ENCODE measurements around the gene RBFOX1. TPM values are rescaled to one million over a fixed set of nuclear protein-coding genes. Genes with fewer than 3 reads are reported as not detected.

RBFOX1 gene
- not detected in 2 replicates for total RNA-seq

DNA sequence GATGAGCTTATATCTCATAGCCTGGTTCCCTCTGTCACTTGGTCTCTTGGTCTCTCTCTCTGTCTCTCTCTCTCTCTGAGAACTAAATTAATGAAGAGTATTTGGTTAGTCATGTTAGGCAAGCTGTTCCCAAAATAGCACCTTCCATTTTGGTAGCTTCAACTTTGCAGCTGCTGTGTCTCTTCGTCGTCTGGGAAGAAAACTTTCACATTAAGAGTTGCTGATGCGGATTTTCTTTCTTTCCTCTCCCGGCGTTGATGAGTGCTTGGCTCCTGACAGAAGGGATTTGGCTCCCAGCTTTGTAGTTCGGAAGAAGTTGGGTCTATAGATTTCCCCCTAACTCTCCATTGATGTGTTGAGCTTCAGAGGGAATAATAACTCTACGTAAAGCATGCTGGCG, at the start of gene RBFOX1:
Gene RBFOX1 (plus strand): TSS at position 235 of the 400 bp plus-strand sequence.
- no peak for DNase-seq (ENCODE audit: insufficient read length, low spot score, missing footprints)
- H3K4me1 ChIP-seq (ENCODE audit: insufficient read depth, low read length): no peaks in the 10 kb centered on the region
- no peak within 1 kb of the TSS for H3K27ac ChIP-seq (ENCODE audit: low read depth, low read length)
- no peak within 1 kb of the TSS for H3K4me2 ChIP-seq (ENCODE audit: insufficient read depth, low read length)
- no peak within 1 kb of the TSS for H3K4me3 ChIP-seq (ENCODE audit: insufficient read depth, low read length)
- TF ChIP-seq, protein P1, sequence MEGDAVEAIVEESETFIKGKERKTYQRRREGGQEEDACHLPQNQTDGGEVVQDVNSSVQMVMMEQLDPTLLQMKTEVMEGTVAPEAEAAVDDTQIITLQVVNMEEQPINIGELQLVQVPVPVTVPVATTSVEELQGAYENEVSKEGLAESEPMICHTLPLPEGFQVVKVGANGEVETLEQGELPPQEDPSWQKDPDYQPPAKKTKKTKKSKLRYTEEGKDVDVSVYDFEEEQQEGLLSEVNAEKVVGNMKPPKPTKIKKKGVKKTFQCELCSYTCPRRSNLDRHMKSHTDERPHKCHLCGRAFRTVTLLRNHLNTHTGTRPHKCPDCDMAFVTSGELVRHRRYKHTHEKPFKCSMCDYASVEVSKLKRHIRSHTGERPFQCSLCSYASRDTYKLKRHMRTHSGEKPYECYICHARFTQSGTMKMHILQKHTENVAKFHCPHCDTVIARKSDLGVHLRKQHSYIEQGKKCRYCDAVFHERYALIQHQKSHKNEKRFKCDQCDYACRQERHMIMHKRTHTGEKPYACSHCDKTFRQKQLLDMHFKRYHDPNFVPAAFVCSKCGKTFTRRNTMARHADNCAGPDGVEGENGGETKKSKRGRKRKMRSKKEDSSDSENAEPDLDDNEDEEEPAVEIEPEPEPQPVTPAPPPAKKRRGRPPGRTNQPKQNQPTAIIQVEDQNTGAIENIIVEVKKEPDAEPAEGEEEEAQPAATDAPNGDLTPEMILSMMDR (IDR thresholded peaks at IDR 0.05; ENCODE audit: extremely low read depth, low read depth, low read length): no peak
- H2AFZ ChIP-seq (ENCODE audit: low read length): no peak within 1 kb of the TSS
- no peaks in the 10 kb centered on the region for H3K79me2 ChIP-seq (ENCODE audit: insufficient read depth, low read length)
- no peaks in the 10 kb centered on the region for H3K36me3 ChIP-seq (ENCODE audit: insufficient read depth, low read length)
- H4K20me1 ChIP-seq (ENCODE audit: insufficient read depth, low read length): no peaks in the 10 kb centered on the region
- H3K9me3 ChIP-seq (ENCODE audit: low read depth, low read length): no peaks in the 10 kb centered on the region
- no peaks in the 10 kb centered on the region for H3K27me3 ChIP-seq (ENCODE audit: insufficient read depth, low read length)

DNA sequence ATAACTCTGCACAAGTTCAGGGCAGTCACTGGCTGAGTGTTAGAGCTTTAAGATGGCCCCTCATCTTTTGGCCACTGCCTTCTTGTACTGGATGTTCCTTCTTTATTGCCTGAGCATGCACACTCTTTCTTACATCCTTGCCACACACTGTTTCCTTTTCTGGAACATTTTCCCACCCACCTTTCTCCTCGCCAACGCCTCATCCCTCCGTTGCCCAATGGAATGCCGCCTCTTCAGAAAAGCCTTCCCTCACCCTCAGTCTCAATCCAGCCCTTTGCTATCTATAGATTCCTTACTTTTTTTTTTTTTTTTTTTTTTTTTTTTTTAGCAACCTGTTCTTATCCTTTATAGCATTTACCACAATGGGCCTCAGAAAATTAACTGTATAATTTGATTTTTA, 47.9 kb upstream of the RBFOX1 start:
- Histone ChIP-seq H3K79me2 (ENCODE audit: insufficient read depth, low read length) (no peaks in the 10 kb centered on the region), H3K4me1 (ENCODE audit: insufficient read depth, low read length) (no peaks in the 10 kb centered on the region), H3K4me2 (ENCODE audit: insufficient read depth, low read length) (no peak overlapping the region), H3K4me3 (ENCODE audit: insufficient read depth, low read length) (no peak overlapping the region), H3K27me3 (ENCODE audit: insufficient read depth, low read length) (no peaks in the 10 kb centered on the region), H3K36me3 (ENCODE audit: insufficient read depth, low read length) (no peaks in the 10 kb centered on the region), H4K20me1 (ENCODE audit: insufficient read depth, low read length) (no peaks in the 10 kb centered on the region), H2AFZ (ENCODE audit: low read length) (no peak overlapping the region), H3K27ac (ENCODE audit: low read depth, low read length) (no peak overlapping the region), H3K9me3 (ENCODE audit: low read depth, low read length) (peaks cover 7% of the 10 kb centered on the region)
- TF ChIP-seq, protein P1 (IDR thresholded peaks at IDR 0.05; ENCODE audit: extremely low read depth, low read depth, low read length): no peak
- DNase-seq (ENCODE audit: insufficient read length, low spot score, missing footprints): no peak

DNA sequence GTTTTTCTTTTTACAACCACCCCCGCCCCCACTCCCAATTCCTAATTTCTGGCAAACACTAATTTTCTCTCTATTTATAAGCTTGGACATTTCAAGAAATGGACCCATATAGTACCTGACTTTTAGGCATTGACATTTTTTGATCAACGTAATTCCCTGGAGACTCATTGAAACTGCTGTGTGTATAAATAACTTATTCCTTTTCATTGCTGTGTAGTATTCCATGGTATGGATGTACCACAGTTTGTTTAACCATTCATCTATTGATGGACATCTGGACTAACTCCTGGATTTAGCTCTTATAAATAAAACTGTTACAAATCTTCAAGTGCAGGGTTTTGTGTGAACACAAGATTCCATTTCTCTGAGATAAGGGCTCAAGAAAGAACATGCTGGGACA, 47.1 kb upstream of the RBFOX1 start:
- no peaks in the 10 kb centered on the region for H4K20me1 ChIP-seq (ENCODE audit: insufficient read depth, low read length)
- H3K4me1 ChIP-seq (ENCODE audit: insufficient read depth, low read length): no peaks in the 10 kb centered on the region
- H2AFZ ChIP-seq (ENCODE audit: low read length): no peak overlapping the region
- DNase-seq (ENCODE audit: insufficient read length, low spot score, missing footprints): no peak
- H3K9me3 ChIP-seq (ENCODE audit: low read depth, low read length): peaks cover 5% of the 10 kb centered on the region
- no peaks in the 10 kb centered on the region for H3K79me2 ChIP-seq (ENCODE audit: insufficient read depth, low read length)
- no peaks in the 10 kb centered on the region for H3K36me3 ChIP-seq (ENCODE audit: insufficient read depth, low read length)
- no peak overlapping the region for H3K4me2 ChIP-seq (ENCODE audit: insufficient read depth, low read length)
- TF ChIP-seq, protein P1 (IDR thresholded peaks at IDR 0.05; ENCODE audit: extremely low read depth, low read depth, low read length): no peak
- no peak overlapping the region for H3K4me3 ChIP-seq (ENCODE audit: insufficient read depth, low read length)
- no peak overlapping the region for H3K27ac ChIP-seq (ENCODE audit: low read depth, low read length)
- H3K27me3 ChIP-seq (ENCODE audit: insufficient read depth, low read length): no peaks in the 10 kb centered on the region

DNA sequence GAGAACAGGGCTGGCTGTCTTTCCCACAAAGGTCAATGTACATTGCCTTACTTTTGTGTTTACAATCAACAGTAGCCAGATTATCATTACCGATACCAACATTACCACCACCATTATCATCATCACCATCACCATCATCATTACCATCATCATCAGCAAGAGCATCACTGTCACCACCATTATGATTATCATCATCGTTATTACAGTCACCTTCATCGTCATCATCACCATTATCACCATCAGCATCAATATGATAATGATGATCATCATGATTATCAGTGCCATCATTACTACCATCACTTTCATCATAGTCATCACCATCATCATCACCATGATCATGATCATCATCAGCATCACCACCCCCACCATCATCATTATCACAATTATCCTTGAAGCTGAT, 43.3 kb upstream of the RBFOX1 start:
- Histone ChIP-seq H3K27me3 (ENCODE audit: insufficient read depth, low read length) (no peaks in the 10 kb centered on the region), H3K4me1 (ENCODE audit: insufficient read depth, low read length) (no peaks in the 10 kb centered on the region), H3K4me3 (ENCODE audit: insufficient read depth, low read length) (no peak overlapping the region), H4K20me1 (ENCODE audit: insufficient read depth, low read length) (no peaks in the 10 kb centered on the region), H3K4me2 (ENCODE audit: insufficient read depth, low read length) (no peak overlapping the region), H3K9me3 (ENCODE audit: low read depth, low read length) (peaks cover 5% of the 10 kb centered on the region), H3K36me3 (ENCODE audit: insufficient read depth, low read length) (no peaks in the 10 kb centered on the region), H3K27ac (ENCODE audit: low read depth, low read length) (no peak overlapping the region), H3K79me2 (ENCODE audit: insufficient read depth, low read length) (no peaks in the 10 kb centered on the region), H2AFZ (ENCODE audit: low read length) (no peak overlapping the region)
- TF ChIP-seq, protein P1 (IDR thresholded peaks at IDR 0.05; ENCODE audit: extremely low read depth, low read depth, low read length): no peak
- no peak for DNase-seq (ENCODE audit: insufficient read length, low spot score, missing footprints)
